Fibroblast of lung (primary cell): ENCODE results near the gene ABCB11. TPM values are rescaled to one million over a fixed set of nuclear protein-coding genes. Genes with fewer than 3 reads are reported as not detected.

Source experiments
- DNase-seq, 2 donors: peaks; one replicate each; pipeline versions ENCODE4 v3.0.0 to v3.0.0-alpha.2; 2010; ENCODE audit warnings: low read depth in 2 of 2
- H2AFZ ChIP-seq: 2 replicates; pipeline ENCODE4 v1.5.1; 2012; ENCODE audit warnings: low read length, control low read depth, inconsistent platforms
- H3K27ac ChIP-seq: 2 replicates; pipeline ENCODE4 v1.5.1; 2011; ENCODE audit warnings: low read length, control low read depth; ENCODE audit not compliant: insufficient read depth
- H3K27me3 ChIP-seq: 2 replicates; pipeline ENCODE4 v1.5.1; 2011; ENCODE audit warnings: mild to moderate bottlenecking, low read length; ENCODE audit not compliant: control insufficient read depth, insufficient read depth
- H3K36me3 ChIP-seq: 2 replicates; pipeline ENCODE4 v1.5.1; 2011; ENCODE audit warnings: low read length; ENCODE audit not compliant: control insufficient read depth, insufficient read depth
- H3K4me1 ChIP-seq: 2 replicates; pipeline ENCODE4 v1.5.1; 2011; ENCODE audit warnings: low read length; ENCODE audit not compliant: control insufficient read depth, insufficient read depth; ENCODE audit errors: extremely low read depth
- H3K4me2 ChIP-seq: 2 replicates; pipeline ENCODE4 v1.5.1; 2011; ENCODE audit warnings: low read length, control low read depth; ENCODE audit not compliant: insufficient read depth; ENCODE audit errors: extremely low read depth
- H3K4me3 ChIP-seq, 4 experiments: fragments of 200-600 bp in 1 of 4; sonication (generic) in 1 of 4; replicated peaks in 1 of 4; 2 replicates each; pipeline ENCODE4 v1.5.1; 2011 to 2016; ENCODE audit warnings: low read length in 4 of 4, low read depth in 3 of 4, mild to moderate bottlenecking in 3 of 4, control low read depth in 2 of 4, inconsistent platforms in 1 of 4, mixed read lengths in 1 of 4; ENCODE audit not compliant: insufficient read depth in 1 of 4; ENCODE audit errors: control extremely low read depth in 1 of 4
- H3K79me2 ChIP-seq: 2 replicates; pipeline ENCODE4 v1.5.1; 2012; ENCODE audit warnings: mild to moderate bottlenecking, low read length, inconsistent platforms; ENCODE audit not compliant: control insufficient read depth, insufficient read depth
- H3K9ac ChIP-seq: 2 replicates; pipeline ENCODE4 v1.5.1; 2011; ENCODE audit warnings: mild to moderate bottlenecking, low read length, control low read depth; ENCODE audit not compliant: insufficient read depth
- H3K9me3 ChIP-seq: 2 replicates; pipeline ENCODE4 v1.5.1; 2012; ENCODE audit warnings: low read depth, low read length; ENCODE audit not compliant: control insufficient read depth, insufficient read depth
- H4K20me1 ChIP-seq: 2 replicates; pipeline ENCODE4 v1.5.1; 2011; ENCODE audit warnings: low read length; ENCODE audit not compliant: control insufficient read depth, insufficient read depth; ENCODE audit errors: extremely low read depth
- CTCF ChIP-seq, 2 donors: IDR thresholded peaks in 1 of 2; conservative IDR thresholded peaks in 1 of 2; 1 replicate in 1 of 2; 2 replicates in 1 of 2; pipeline ENCODE4 v1.5.1; 2011 to 2012; ENCODE audit warnings: low read length in 2 of 2, control low read depth in 1 of 2, inconsistent platforms in 1 of 2, low read depth in 1 of 2, mild to moderate bottlenecking in 1 of 2
- EZH2 ChIP-seq: IDR thresholded peaks from 2 replicates; pipeline ENCODE4 v1.5.1; 2012; ENCODE audit warnings: low read length, control low read depth, mild to moderate bottlenecking; ENCODE audit errors: missing control alignments
- polyA plus RNA-seq, 2 donors: library from polyadenylated mRNA; depleted of rRNA in 1 of 2; stranded (reverse) in 1 of 2; unstranded in 1 of 2; fragments of >200 nt; gene quantifications; 2 replicates each; pipeline ENCODE4 v1.2.1, GENCODE V29; 2011 to 2012; ENCODE audit warnings: missing spikeins in 1 of 2
- total RNA-seq: library from RNA; depleted of rRNA; stranded (reverse); fragments of >200 nt; gene quantifications from 2 replicates; pipeline ENCODE4 v1.2.1, GENCODE V29; 2014

The ABCB11 gene
- total and polyA plus RNA-seq, 2 donors (not counting 1 experiment from before 2014, with no cell fraction given): not detected

- H4K20me1 ChIP-seq: no peaks in the 10 kb centered on the region
- no peaks in the 10 kb centered on the region for H3K79me2 ChIP-seq
- H3K27me3 ChIP-seq: no peaks in the 10 kb centered on the region
- H3K36me3 ChIP-seq: no peaks in the 10 kb centered on the region
- no peak for DNase-seq
- H3K4me2 ChIP-seq: no peak overlapping the region
- no peak overlapping the region for H3K4me3 ChIP-seq
- TF ChIP-seq EZH2 (no peak), CTCF (conservative IDR thresholded peaks at IDR 0.05 in 1 of 2, IDR thresholded peaks at IDR 0.05 in 1 of 2; ENCODE audit: low read depth in 1 of 2, low read length in 2 of 2) (no peak)
- no peaks in the 10 kb centered on the region for H3K4me1 ChIP-seq
- no peaks in the 10 kb centered on the region for H3K9me3 ChIP-seq
- H2AFZ ChIP-seq: no peak overlapping the region
- no peak overlapping the region for H3K9ac ChIP-seq
- H3K27ac ChIP-seq: no peak overlapping the region
These were observed 40.3 kb upstream of the ABCB11 start for GRCh38 chr2:169071455-169071854.

- Histone ChIP-seq H3K79me2 (no peaks in the 10 kb centered on the region), H3K9me3 (no peaks in the 10 kb centered on the region), H3K4me1 (no peaks in the 10 kb centered on the region), H3K4me3 (no peak overlapping the region), H3K27me3 (no peaks in the 10 kb centered on the region), H3K27ac (no peak overlapping the region), H3K9ac (no peak overlapping the region), H3K4me2 (no peak overlapping the region), H3K36me3 (no peaks in the 10 kb centered on the region), H2AFZ (no peak overlapping the region), H4K20me1 (no peaks in the 10 kb centered on the region)
- DNase-seq: no peak
- no peak for TF ChIP-seq EZH2
- TF ChIP-seq CTCF (conservative IDR thresholded peaks at IDR 0.05 in 1 of 2, IDR thresholded peaks at IDR 0.05 in 1 of 2; ENCODE audit: low read depth in 1 of 2, low read length in 2 of 2): no peak
These were observed 38.7 kb upstream of the ABCB11 start for GRCh38 chr2:169069833-169070232.

- TF ChIP-seq CTCF (conservative IDR thresholded peaks at IDR 0.05 in 1 of 2, IDR thresholded peaks at IDR 0.05 in 1 of 2; ENCODE audit: low read depth in 1 of 2, low read length in 2 of 2): no peak
- TF ChIP-seq EZH2: no peak
- Histone ChIP-seq H3K36me3 (no peaks in the 10 kb centered on the region), H3K79me2 (no peaks in the 10 kb centered on the region), H4K20me1 (no peaks in the 10 kb centered on the region), H3K4me1 (no peaks in the 10 kb centered on the region), H3K27me3 (no peaks in the 10 kb centered on the region), H3K9me3 (no peaks in the 10 kb centered on the region), H3K4me3 (no peak within 1 kb of the TSS), H3K9ac (no peak within 1 kb of the TSS), H3K27ac (no peak within 1 kb of the TSS), H2AFZ (no peak within 1 kb of the TSS), H3K4me2 (no peak within 1 kb of the TSS)
- DNase-seq: peak; percentile 22 to 89
These were observed 38.2 kb upstream of the ABCB11 start, which contains the start of gene DHRS9 for GRCh38 chr2:169069341-169069740. Gene DHRS9 (plus strand): TSS chr2:169069563. CDS start chr2:169081582, 12,019 bp downstream.
